CD4-positive, alpha-beta memory T cell (primary cell): ENCODE measurements around the gene AP3M1. TPM values are rescaled to one million over a fixed set of nuclear protein-coding genes. Genes with fewer than 3 reads are reported as not detected.

ENCODE experiments used
- CTCF ChIA-PET: fragments of 350-600 bp; sonication (Branson Sonifier 250); formaldehyde crosslinking; loops from one replicate; lab custom pipeline; 2021; ENCODE audit warnings: inconsistent platforms; ENCODE audit not compliant: partially characterized antibody; lab: Charles Lee
- POLR2A ChIA-PET: fragments of 350-600 bp; sonication (Branson Sonifier 250); formaldehyde crosslinking; loops from one replicate; lab custom pipeline; 2021; ENCODE audit not compliant: partially characterized antibody; lab: Charles Lee
- DNase-seq, 5 donors: peaks; one replicate each; pipeline versions ENCODE4 v3.0.0 to v3.0.0-alpha.2; 2020 to 2022; ENCODE audit warnings: mixed read lengths in 1 of 5
- H3K27ac ChIP-seq: one replicate; pipeline ENCODE4 v1.7.0; 2013; ENCODE audit warnings: low read depth, low read length
- H3K27me3 ChIP-seq: 2 replicates; pipeline ENCODE4 v1.7.0; 2013; ENCODE audit warnings: mild to moderate bottlenecking, low read length, moderate library complexity; ENCODE audit not compliant: insufficient read depth
- H3K36me3 ChIP-seq: 2 replicates; pipeline ENCODE4 v1.7.0; 2013; ENCODE audit warnings: mild to moderate bottlenecking, low read length, moderate library complexity; ENCODE audit not compliant: insufficient read depth
- H3K4me1 ChIP-seq: 2 replicates; pipeline ENCODE4 v1.7.0; 2013; ENCODE audit warnings: mild to moderate bottlenecking, low read length, moderate library complexity; ENCODE audit not compliant: insufficient read depth
- H3K4me3 ChIP-seq, 2 donors: one replicate each; pipeline ENCODE4 v1.7.0; 2013; ENCODE audit warnings: low read length in 2 of 2, mild to moderate bottlenecking in 1 of 2
- H3K9me3 ChIP-seq, 2 donors: one replicate each; pipeline ENCODE4 v1.7.0; 2013; ENCODE audit warnings: low read length in 2 of 2, control low read depth in 1 of 2; ENCODE audit not compliant: control insufficient read depth in 1 of 2
- H3K27ac Mint-ChIP-seq, 7 donors: one replicate each; pipeline ENCODE4 v1.8.0; 2020 to 2021; ENCODE audit warnings: mixed read lengths in 7 of 7, mild to moderate bottlenecking in 6 of 7, inconsistent platforms in 3 of 7, moderate library complexity in 3 of 7
- H3K27me3 Mint-ChIP-seq, 2 donors: one replicate each; pipeline ENCODE4 v1.8.0; 2020 to 2021; ENCODE audit warnings: mixed read lengths in 2 of 2
- H3K36me3 Mint-ChIP-seq, 2 donors: one replicate each; pipeline ENCODE4 v1.8.0; 2020 to 2021; ENCODE audit warnings: mixed read lengths in 2 of 2, inconsistent platforms in 1 of 2, mild to moderate bottlenecking in 1 of 2
- H3K4me1 Mint-ChIP-seq, 4 donors: one replicate each; pipeline ENCODE4 v1.8.0; 2020 to 2021; ENCODE audit warnings: mixed read lengths in 4 of 4, mild to moderate bottlenecking in 1 of 4
- H3K4me3 Mint-ChIP-seq, 8 donors: one replicate each; pipeline ENCODE4 v1.8.0; 2020 to 2021; ENCODE audit warnings: mixed read lengths in 8 of 8, mild to moderate bottlenecking in 7 of 8, moderate library complexity in 6 of 8, inconsistent platforms in 3 of 8
- H3K9me3 Mint-ChIP-seq, 8 donors: one replicate each; pipeline ENCODE4 v1.8.0; 2020 to 2021; ENCODE audit warnings: mixed read lengths in 8 of 8, mild to moderate bottlenecking in 5 of 8, inconsistent platforms in 3 of 8, moderate library complexity in 1 of 8
- intact Hi-C: fragments of 100-400 bp; cut with micrococcal nuclease; formaldehyde crosslinking; loops from one replicate; pipeline ENCODE4 v1.15.1; 2023
- polyA plus RNA-seq, 2 donors: library from polyadenylated mRNA; unstranded; fragments of 300-500 nt; fragmentation: Illumina TruSeq; gene quantifications; one replicate each; pipeline ENCODE4 v1.2.3, GENCODE V29; 2021
- total RNA-seq, 2 experiments: library from RNA; stranded (reverse); gene quantifications; one replicate each; pipeline ENCODE4 v1.2.3, GENCODE V29; 2021

The AP3M1 gene
- total and polyA plus RNA-seq, 4 experiments from 2014 or later = 28.7 to 38.8 (median 38.1) TPM

DNA sequence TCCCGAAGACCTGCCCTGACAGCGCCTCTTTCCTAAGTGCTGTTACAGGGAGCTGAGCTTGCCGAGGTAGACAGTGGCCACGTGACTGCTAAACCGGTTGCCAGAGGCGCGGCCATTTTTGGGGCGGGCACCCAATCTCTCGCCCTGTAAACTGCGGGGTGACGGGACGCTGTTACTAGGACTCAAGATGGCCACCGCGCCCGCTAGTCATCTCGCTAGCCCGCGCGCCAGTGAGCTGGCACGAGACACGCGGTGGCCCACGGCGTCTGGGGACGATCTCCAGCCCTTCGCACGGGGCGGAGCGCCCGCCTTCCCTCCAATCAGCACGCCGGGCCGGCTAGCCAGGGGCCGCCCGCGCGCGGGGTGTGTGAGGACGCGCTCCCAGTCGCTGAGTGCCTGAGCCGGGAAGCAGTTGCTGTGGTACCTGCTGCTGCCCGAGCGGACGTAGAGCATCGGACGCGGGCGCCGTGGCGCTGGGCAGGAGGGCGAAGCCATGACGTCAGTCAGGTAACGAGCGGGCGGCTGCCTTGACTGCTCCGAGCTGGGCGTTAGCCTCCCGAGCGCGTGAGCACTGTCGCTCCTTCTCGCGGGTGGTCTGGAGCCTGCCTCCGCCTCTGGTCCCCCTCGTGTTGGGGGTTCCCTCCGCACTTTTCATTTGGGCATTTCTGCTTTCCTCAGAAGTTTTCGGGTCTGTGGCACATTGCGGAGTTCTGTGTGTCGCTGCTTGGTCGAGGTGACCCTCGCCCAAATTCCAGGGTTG is 25.9 kb upstream of the AP3M1 start:
- no peaks in the 10 kb centered on the region for H3K9me3 ChIP-seq
- ChIA-PET CTCF (interaction anchor here (0.7 to 3.6 kb wide), 7 partner anchors 9 to 1059 kb away, joined by 3 to 13 read pairs (median 4); partner anchors contain the start of gene COMTD1), POLR2A (interaction anchor here (0.6 to 4.1 kb wide), 14 partner anchors 9 to 936 kb away, joined by 3 to 46 read pairs (median 5); partner anchors contain the start of genes ADK, AP3M1 and KAT6B)
- peak overlapping the region; percentile 82 to 92 for H3K4me3 ChIP-seq
- H3K36me3 ChIP-seq = no peaks in the 10 kb centered on the region
- peaks cover 42% of the 10 kb centered on the region for H3K4me1 ChIP-seq
- Mint-ChIP-seq H3K27ac (peak overlapping the region; percentile 96 to 98 (median 97)), H3K27me3 (no peaks in the 10 kb centered on the region), H3K4me3 (peak overlapping the region; percentile 90 to 94 (median 93)), H3K9me3 (no peaks in the 10 kb centered on the region), H3K4me1 (peaks cover 24 to 49% (median 39%) of the 10 kb centered on the region in 4 donors), H3K36me3 (peaks cover 0 to 8% of the 10 kb centered on the region in 2 donors)
- intact Hi-C loops = loop anchor here (1.0 to 5.0 kb wide), 7 partner anchors 14 to 1058 kb away; partner anchors contain the start of genes ADK, KAT6B and SAMD8
- no peaks in the 10 kb centered on the region for H3K27me3 ChIP-seq
- H3K27ac ChIP-seq = peak overlapping the region; percentile 76
- DNase-seq = peak; percentile 95 to 98 (median 97)

GRCh38 chr10:74175510-74176379 is 25.1 kb upstream of the AP3M1 start:
- Histone ChIP-seq H3K4me3 (peak overlapping the region; percentile 82 to 92), H3K27me3 (no peaks in the 10 kb centered on the region), H3K9me3 (no peaks in the 10 kb centered on the region), H3K36me3 (no peaks in the 10 kb centered on the region), H3K4me1 (peaks cover 38% of the 10 kb centered on the region), H3K27ac (peak overlapping the region; percentile 76)
- ChIA-PET CTCF (interaction anchor here (1.0 to 3.6 kb wide), 6 partner anchors 8 to 59 kb away, joined by 4 to 13 read pairs (median 6); no protein-coding TSS in a partner anchor), POLR2A (interaction anchor here (0.7 to 4.1 kb wide), 14 partner anchors 8 to 937 kb away, joined by 3 to 46 read pairs (median 5); partner anchors contain the start of genes ADK, AP3M1 and KAT6B)
- Mint-ChIP-seq H3K27me3 (no peaks in the 10 kb centered on the region), H3K36me3 (peaks cover 0 to 8% of the 10 kb centered on the region in 2 donors), H3K4me1 (peaks cover 22 to 41% (median 32%) of the 10 kb centered on the region in 4 donors), H3K27ac (peak overlapping the region; percentile 96 to 98 (median 97)), H3K4me3 (peak overlapping the region; percentile 90 to 94 (median 93)), H3K9me3 (no peaks in the 10 kb centered on the region)
- DNase-seq = no peak
- intact Hi-C loops = loop anchor here (1.0 to 5.0 kb wide), 7 partner anchors 15 to 1059 kb away; partner anchors contain the start of genes ADK, KAT6B and SAMD8

GRCh38 chr10:74174521-74174920 is 23.9 kb upstream of the AP3M1 start:
- peaks cover 0 to 8% of the 10 kb centered on the region in 2 donors for H3K36me3 Mint-ChIP-seq
- peaks cover 19 to 35% (median 28%) of the 10 kb centered on the region in 4 donors for H3K4me1 Mint-ChIP-seq
- Histone ChIP-seq H3K4me3 (no peak overlapping the region), H3K36me3 (no peaks in the 10 kb centered on the region), H3K9me3 (no peaks in the 10 kb centered on the region), H3K27ac (no peak overlapping the region), H3K27me3 (no peaks in the 10 kb centered on the region), H3K4me1 (peaks cover 34% of the 10 kb centered on the region)
- H3K4me3 Mint-ChIP-seq = no peak overlapping the region
- intact Hi-C loops = no loop called here
- peak overlapping the region in 2 of 7 donors; percentile 10 to 38 for H3K27ac Mint-ChIP-seq
- CTCF ChIA-PET = interaction anchor here (1.0 to 1.7 kb wide), 3 partner anchors 24 to 39 kb away, joined by 3 to 8 read pairs (median 5); partner anchors contain the start of genes ADK and AP3M1
- POLR2A ChIA-PET = interaction anchor here (0.9 to 1.0 kb wide), 2 partner anchors 16 to 24 kb away, joined by 3 read pairs; partner anchors contain the start of gene AP3M1
- no peaks in the 10 kb centered on the region for H3K27me3 Mint-ChIP-seq
- DNase-seq = no peak
- no peaks in the 10 kb centered on the region for H3K9me3 Mint-ChIP-seq

DNA sequence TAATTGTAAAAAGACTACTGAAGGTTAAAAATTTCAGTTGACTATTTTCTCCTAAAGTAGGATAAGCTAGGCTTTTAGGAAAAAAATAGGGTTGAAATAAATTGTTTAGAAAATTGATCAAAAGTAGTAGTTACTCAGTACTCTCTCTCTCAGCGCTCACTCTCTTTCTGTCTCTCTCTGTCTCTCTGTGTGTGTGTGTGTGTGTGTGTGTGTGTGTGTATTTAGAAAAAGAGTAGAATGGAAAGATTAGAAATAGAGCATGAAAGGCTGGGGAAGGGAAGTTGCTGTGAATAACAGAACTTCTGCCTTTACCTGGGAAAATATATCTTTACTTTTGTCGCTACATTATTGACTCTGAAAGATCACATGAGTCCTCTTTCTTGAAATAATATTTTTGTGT is 21.0 kb upstream of the AP3M1 start:
- CTCF ChIA-PET = interaction anchor here (1.2 kb wide), 1 partner anchor 21 kb away, joined by 3 read pairs; the partner anchor contains the start of genes ADK and AP3M1

DNA sequence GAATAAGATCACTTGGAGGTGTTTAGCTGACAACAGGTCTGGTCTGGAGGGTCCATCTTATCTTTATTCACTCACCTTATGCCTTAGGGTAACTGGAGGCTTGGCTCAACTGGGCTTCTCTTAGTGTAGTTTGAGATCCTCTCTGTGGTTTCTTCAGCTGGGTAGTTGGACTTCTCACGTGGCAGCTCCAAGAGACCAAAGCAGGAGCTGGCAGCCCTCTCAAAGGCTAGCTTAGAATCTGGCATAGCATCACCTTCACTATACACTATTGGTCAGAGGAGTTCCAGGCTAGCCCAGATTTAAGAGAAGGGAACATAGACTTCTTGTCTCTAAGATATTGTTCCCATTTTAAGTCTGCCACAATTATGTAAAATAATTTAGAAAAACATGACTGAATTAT is 16.8 kb upstream of the AP3M1 start:
- no peaks in the 10 kb centered on the region for H3K9me3 Mint-ChIP-seq
- intact Hi-C loops = no loop called here
- peaks cover 0 to under 1% of the 10 kb centered on the region in 2 donors for H3K36me3 Mint-ChIP-seq
- H3K4me3 Mint-ChIP-seq = no peak overlapping the region
- ChIA-PET POLR2A (interaction anchor here (1.1 to 1.2 kb wide), 2 partner anchors 9 to 10 kb away, joined by 3 read pairs; no protein-coding TSS in a partner anchor), CTCF (interaction anchor here (0.8 to 1.3 kb wide), 3 partner anchors 9 to 11 kb away, joined by 4 read pairs; no protein-coding TSS in a partner anchor)
- H3K4me3 ChIP-seq = no peak overlapping the region
- H3K27ac ChIP-seq = no peak overlapping the region
- H3K36me3 ChIP-seq = no peaks in the 10 kb centered on the region
- H3K4me1 Mint-ChIP-seq = peaks cover 0 to 5% (median 2%) of the 10 kb centered on the region in 4 donors
- no peaks in the 10 kb centered on the region for H3K27me3 Mint-ChIP-seq
- no peaks in the 10 kb centered on the region for H3K4me1 ChIP-seq
- DNase-seq = no peak
- no peaks in the 10 kb centered on the region for H3K27me3 ChIP-seq
- H3K27ac Mint-ChIP-seq = no peak overlapping the region
- no peaks in the 10 kb centered on the region for H3K9me3 ChIP-seq

More for the DNA sequence above, 21.0 kb upstream of the AP3M1 start:
- Histone ChIP-seq H3K27me3 (no peaks in the 10 kb centered on the region), H3K9me3 (no peaks in the 10 kb centered on the region), H3K36me3 (no peaks in the 10 kb centered on the region), H3K27ac (no peak overlapping the region), H3K4me1 (peaks cover 9% of the 10 kb centered on the region), H3K4me3 (no peak overlapping the region)
- H3K27me3 Mint-ChIP-seq = no peaks in the 10 kb centered on the region
- no peaks in the 10 kb centered on the region for H3K9me3 Mint-ChIP-seq
- peak overlapping the region in 1 of 7 donors; percentile 32 for H3K27ac Mint-ChIP-seq
- no peak for DNase-seq
- peaks cover 3 to 11% (median 7%) of the 10 kb centered on the region in 4 donors for H3K4me1 Mint-ChIP-seq
- H3K36me3 Mint-ChIP-seq = peaks cover 0 to 6% of the 10 kb centered on the region in 2 donors
- no peak overlapping the region for H3K4me3 Mint-ChIP-seq
- POLR2A ChIA-PET = no interaction called here
- intact Hi-C loops = no loop called here

DNA sequence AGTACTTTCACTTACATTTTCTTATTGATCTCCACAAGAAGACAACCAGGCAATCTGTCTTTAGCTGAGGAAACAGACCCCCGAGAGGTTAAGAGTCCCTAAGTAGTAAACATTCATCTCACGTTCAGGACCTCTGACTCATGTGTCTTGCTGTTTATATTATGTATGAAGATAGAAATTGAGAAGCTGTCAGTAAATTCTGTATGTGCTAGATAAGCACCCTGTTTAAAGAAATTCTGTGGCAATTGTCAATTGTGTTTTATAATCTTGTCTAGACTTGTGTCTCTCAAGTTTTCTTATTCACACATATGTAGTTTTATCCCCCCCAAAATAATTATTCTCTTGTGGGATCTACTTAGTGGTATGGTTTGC is 14.9 kb upstream of the AP3M1 start:
- intact Hi-C loops = no loop called here
- POLR2A ChIA-PET = interaction anchor here (0.7 to 1.3 kb wide), 2 partner anchors 10 to 24 kb away, joined by 3 to 5 read pairs; no protein-coding TSS in a partner anchor
- Mint-ChIP-seq H3K27me3 (no peaks in the 10 kb centered on the region), H3K9me3 (no peaks in the 10 kb centered on the region), H3K27ac (no peak overlapping the region), H3K4me3 (no peak overlapping the region), H3K36me3 (peaks cover 0 to 4% of the 10 kb centered on the region in 2 donors), H3K4me1 (peaks cover 0 to 5% (median 2%) of the 10 kb centered on the region in 4 donors)
- Histone ChIP-seq H3K9me3 (no peaks in the 10 kb centered on the region), H3K27me3 (no peaks in the 10 kb centered on the region), H3K27ac (no peak overlapping the region), H3K4me3 (no peak overlapping the region), H3K36me3 (no peaks in the 10 kb centered on the region), H3K4me1 (no peaks in the 10 kb centered on the region)
- no peak for DNase-seq
- CTCF ChIA-PET = no interaction called here
